H9 (cell line): Measurements from ENCODE around the gene MTX1. TPM values are rescaled to one million over a fixed set of nuclear protein-coding genes. Genes with fewer than 3 reads are reported as not detected.

Source experiments
- DNase-seq: peaks from one replicate; pipeline ENCODE4 v3.0.0-alpha.2; 2017
- H2AFZ ChIP-seq: one replicate; pipeline ENCODE4 v1.6.1; 2013; ENCODE audit warnings: mild to moderate bottlenecking, low read length, control low read depth, moderate library complexity
- H2AK5ac ChIP-seq: 2 replicates; pipeline ENCODE4 v1.6.1; 2013; ENCODE audit warnings: low read length, control low read depth, mixed read lengths; ENCODE audit not compliant: insufficient read length
- H2BK120ac ChIP-seq: one replicate; pipeline ENCODE4 v1.6.1; 2013; ENCODE audit warnings: low read depth, mild to moderate bottlenecking, low read length, control low read depth, inconsistent platforms; ENCODE audit not compliant: poor library complexity, severe bottlenecking
- H2BK12ac ChIP-seq: 2 replicates; pipeline ENCODE4 v1.6.1; 2013; ENCODE audit warnings: low read length, control low read depth, mixed read lengths, low read depth; ENCODE audit not compliant: insufficient read length
- H2BK15ac ChIP-seq: 2 replicates; pipeline ENCODE4 v1.6.1; 2013; ENCODE audit warnings: low read depth, low read length, control low read depth
- H2BK20ac ChIP-seq: one replicate; pipeline ENCODE4 v1.6.1; 2013; ENCODE audit warnings: low read depth, mild to moderate bottlenecking, low read length, control low read depth, inconsistent platforms; ENCODE audit not compliant: poor library complexity, severe bottlenecking
- H2BK5ac ChIP-seq: 2 replicates; pipeline ENCODE4 v1.6.1; 2013; ENCODE audit warnings: low read length, control low read depth, mixed read lengths; ENCODE audit not compliant: insufficient read length
- H3K14ac ChIP-seq: 2 replicates; pipeline ENCODE4 v1.6.1; 2013; ENCODE audit warnings: low read length, control low read depth; ENCODE audit not compliant: insufficient read depth
- H3K18ac ChIP-seq: 2 replicates; pipeline ENCODE4 v1.6.1; 2013; ENCODE audit warnings: low read depth, mild to moderate bottlenecking, mixed read lengths, low read length, control low read depth; ENCODE audit not compliant: insufficient read length
- H3K23ac ChIP-seq: 2 replicates; pipeline ENCODE4 v1.6.1; 2013; ENCODE audit warnings: low read length, control low read depth, mixed read lengths, low read depth; ENCODE audit not compliant: insufficient read length
- H3K23me2 ChIP-seq: 2 replicates; pipeline ENCODE4 v1.6.1; 2013; ENCODE audit warnings: low read depth, mild to moderate bottlenecking, mixed read lengths, low read length, control low read depth; ENCODE audit not compliant: insufficient read length, poor library complexity, severe bottlenecking
- H3K27ac ChIP-seq: 2 replicates; pipeline ENCODE4 v1.5.1; 2013; ENCODE audit warnings: low read length, control low read depth, mixed read lengths, low read depth; ENCODE audit not compliant: insufficient read length
- H3K27me3 ChIP-seq: 2 replicates; pipeline ENCODE4 v1.6.1; 2013; ENCODE audit warnings: low read length, control low read depth, inconsistent platforms; ENCODE audit not compliant: insufficient read depth
- H3K4ac ChIP-seq: 2 replicates; pipeline ENCODE4 v1.6.1; 2013; ENCODE audit warnings: low read depth, mild to moderate bottlenecking, control low read depth, inconsistent platforms, low read length, moderate library complexity
- H3K4me1 ChIP-seq: 2 replicates; pipeline ENCODE4 v1.6.1; 2013; ENCODE audit warnings: low read length, control low read depth, inconsistent platforms; ENCODE audit not compliant: insufficient read depth
- H3K4me2 ChIP-seq: 2 replicates; pipeline ENCODE4 v1.6.1; 2013; ENCODE audit warnings: low read length, control low read depth, mixed read lengths; ENCODE audit not compliant: insufficient read length, insufficient read depth
- H3K56ac ChIP-seq: 2 replicates; pipeline ENCODE4 v1.6.1; 2013; ENCODE audit warnings: low read depth, mild to moderate bottlenecking, mixed read lengths, low read length, control low read depth; ENCODE audit not compliant: insufficient read length
- H3K79me1 ChIP-seq: 2 replicates; pipeline ENCODE4 v1.6.1; 2013; ENCODE audit warnings: low read depth, mild to moderate bottlenecking, moderate library complexity, low read length, control low read depth, inconsistent platforms; ENCODE audit not compliant: insufficient read depth, poor library complexity, severe bottlenecking
- H3K79me2 ChIP-seq: 2 replicates; pipeline ENCODE4 v1.6.1; 2013; ENCODE audit warnings: low read length, control low read depth, inconsistent platforms; ENCODE audit not compliant: insufficient read depth
- H3K9ac ChIP-seq: 2 replicates; pipeline ENCODE4 v1.6.1; 2013; ENCODE audit warnings: low read length, control low read depth, mixed read lengths; ENCODE audit not compliant: insufficient read length; ENCODE audit errors: extremely low read depth
- H3K9me3 ChIP-seq: one replicate; pipeline ENCODE4 v1.6.1; 2013; ENCODE audit warnings: low read depth, low read length, inconsistent platforms; ENCODE audit not compliant: control insufficient read depth
- H3T11ph ChIP-seq: one replicate; pipeline ENCODE4 v1.6.1; 2013; ENCODE audit warnings: mild to moderate bottlenecking, low read length, control low read depth, inconsistent platforms
- H4K20me1 ChIP-seq: one replicate; pipeline ENCODE4 v1.6.1; 2013; ENCODE audit not compliant: control insufficient read depth, insufficient read length, insufficient read depth
- H4K5ac ChIP-seq: 2 replicates; pipeline ENCODE4 v1.6.1; 2013; ENCODE audit warnings: low read depth, mild to moderate bottlenecking, mixed read lengths, low read length, control low read depth; ENCODE audit not compliant: insufficient read length
- H4K8ac ChIP-seq: replicated peaks from 2 replicates; pipeline ENCODE4 v1.6.1; 2013; ENCODE audit warnings: low read length, control low read depth, mixed read lengths, low read depth; ENCODE audit not compliant: insufficient read length
- H4K91ac ChIP-seq: 2 replicates; pipeline ENCODE4 v1.6.1; 2013; ENCODE audit warnings: low read depth, mild to moderate bottlenecking, moderate library complexity, mixed read lengths, low read length, control low read depth; ENCODE audit not compliant: insufficient read length
- H3K27ac Mint-ChIP-seq, 3 experiments: 2 replicates in 2 of 3; 3 replicates in 1 of 3; pipeline ENCODE4 v1.8.0; 2020 to 2021; ENCODE audit warnings: mixed read lengths in 3 of 3, mild to moderate bottlenecking in 1 of 3, moderate library complexity in 1 of 3
- H3K27me3 Mint-ChIP-seq: 2 replicates; pipeline ENCODE4 v1.8.0; 2021; ENCODE audit warnings: low read depth, mild to moderate bottlenecking, moderate library complexity, mixed read lengths
- H3K36me3 Mint-ChIP-seq, 3 experiments: 2 replicates in 2 of 3; 3 replicates in 1 of 3; pipeline ENCODE4 v1.8.0; 2020 to 2021; ENCODE audit warnings: low read depth in 3 of 3, mixed read lengths in 3 of 3; ENCODE audit not compliant: insufficient read depth in 1 of 3
- H3K4me1 Mint-ChIP-seq, 2 experiments: 2 replicates each; pipeline ENCODE4 v1.8.0; 2020; ENCODE audit warnings: mixed read lengths in 2 of 2
- H3K4me3 Mint-ChIP-seq, 2 experiments: 2 replicates in 1 of 2; 3 replicates in 1 of 2; pipeline ENCODE4 v1.8.0; 2020 to 2021; ENCODE audit warnings: mild to moderate bottlenecking in 2 of 2, mixed read lengths in 2 of 2, moderate library complexity in 1 of 2
- H3K9me3 Mint-ChIP-seq, 2 experiments: 2 replicates in 1 of 2; 3 replicates in 1 of 2; pipeline ENCODE4 v1.8.0; 2020; ENCODE audit warnings: mild to moderate bottlenecking in 2 of 2, mixed read lengths in 2 of 2, moderate library complexity in 1 of 2
- CTCF ChIP-seq: fragments of 200-600 bp; sonication (generic); conservative IDR thresholded peaks from 3 replicates; pipeline ENCODE4 v1.8.0; 2021; ENCODE audit warnings: antibody characterized with exemption, mild to moderate bottlenecking
- WGBS: extraction: QIAGEN DNeasy Blood & Tissue Kit; methylation state at CpG from one replicate; pipeline ENCODE4 v1.1.7; 2013; ENCODE audit warnings: missing lambda C conversion rate, low lambda C conversion rate, mixed read lengths; ENCODE audit not compliant: insufficient read length; ENCODE audit errors: extremely low coverage; 5-methylcytosine and 5-hydroxymethylcytosine counted together
- total RNA-seq: library from RNA; stranded (reverse); gene quantifications from 2 replicates; pipeline ENCODE4 v1.2.1, GENCODE V29; 2021

MTX1 gene
- total RNA-seq, 1 experiment from 2014 or later = 45.0 TPM

GRCh38 chr1:155247667-155248553, 39.4 kb downstream of the MTX1 start:
- Mint-ChIP-seq H3K27ac (no peak overlapping the region), H3K36me3 (peaks cover 8 to 30% (median 28%) of the 10 kb centered on the region in 3 experiments), H3K4me3 (no peak overlapping the region), H3K9me3 (peaks cover 0 to 3% of the 10 kb centered on the region in 2 experiments; a peak in 1 of 5 replicates), H3K27me3 (peaks cover 36% of the 10 kb centered on the region), H3K4me1 (peaks cover 22 to 30% of the 10 kb centered on the region in 2 experiments)
- no peaks in the 10 kb centered on the region for H3K9me3 ChIP-seq
- no peak overlapping the region for H3K56ac ChIP-seq
- no peak overlapping the region for H3K27ac ChIP-seq
- H2BK20ac ChIP-seq = no peak overlapping the region
- H4K91ac ChIP-seq = no peak overlapping the region
- no peak for DNase-seq
- peaks cover 9% of the 10 kb centered on the region for H3K23me2 ChIP-seq
- no peak overlapping the region for H2BK12ac ChIP-seq
- no peak overlapping the region for H3K23ac ChIP-seq
- WGBS = no CpG with 5 or more reads among the region's 26 CpGs
- no peak overlapping the region for H2AK5ac ChIP-seq
- H3K18ac ChIP-seq = no peak overlapping the region
- TF ChIP-seq CTCF = no peak
- no peak overlapping the region for H3K14ac ChIP-seq
- no peak overlapping the region for H3T11ph ChIP-seq
- H4K5ac ChIP-seq = no peak overlapping the region
- H2BK15ac ChIP-seq = no peak overlapping the region
- H3K27me3 ChIP-seq = no peaks in the 10 kb centered on the region; the same call in 1 of the 2 replicates
- no peaks in the 10 kb centered on the region for H3K79me2 ChIP-seq
- no peak overlapping the region for H2BK120ac ChIP-seq
- H3K4ac ChIP-seq = no peak overlapping the region
- no peak overlapping the region for H2BK5ac ChIP-seq
- no peak overlapping the region for H4K8ac ChIP-seq
- H2AFZ ChIP-seq = no peak overlapping the region
- H3K79me1 ChIP-seq = no peaks in the 10 kb centered on the region
- no peaks in the 10 kb centered on the region for H4K20me1 ChIP-seq
- H3K4me2 ChIP-seq = no peak overlapping the region
- H3K4me1 ChIP-seq = no peaks in the 10 kb centered on the region
- H3K9ac ChIP-seq = no peak overlapping the region
